Stimulated activated naive B cell treated with anti-CD40 and anti-IgM and Interleukin-4, amounts not matched to agents 10 μg/mL and 1 μg/mL and 100 μg/mL, for 72 hours (primary cell): ENCODE results near the gene CYP4F8.
"Not testable (repeated sequence)": the region's sequence is repeated elsewhere in the genome, so short reads cannot be mapped to it uniquely, and the experiment has no call there.

Source experiments
- ATAC-seq, 2 donors: fragments of 150-1000 bp; cut with Tn5 transposase; replicated peaks; 2 replicates each; pipeline ENCODE4 v1.10.0; 2021; ENCODE audit warnings: moderate library complexity in 1 of 2
- DNase-seq: peaks from one replicate; pipeline ENCODE4 v3.0.0; 2021
- H3K27ac Mint-ChIP-seq: one replicate; pipeline ENCODE4 v1.8.0; 2022; ENCODE audit warnings: mild to moderate bottlenecking, mixed read lengths
- H3K27me3 Mint-ChIP-seq, 2 donors: one replicate each; pipeline ENCODE4 v1.8.0; 2022; ENCODE audit warnings: mixed read lengths in 2 of 2
- H3K36me3 Mint-ChIP-seq, 2 donors: one replicate each; pipeline ENCODE4 v1.8.0; 2022; ENCODE audit warnings: mixed read lengths in 2 of 2, mild to moderate bottlenecking in 1 of 2
- H3K4me1 Mint-ChIP-seq, 2 donors: one replicate each; pipeline ENCODE4 v1.8.0; 2022; ENCODE audit warnings: mixed read lengths in 2 of 2, mild to moderate bottlenecking in 1 of 2
- H3K4me3 Mint-ChIP-seq, 2 donors: one replicate each; pipeline ENCODE4 v1.8.0; 2022; ENCODE audit warnings: mild to moderate bottlenecking in 2 of 2, mixed read lengths in 2 of 2, moderate library complexity in 1 of 2
- H3K9me3 Mint-ChIP-seq, 2 donors: one replicate each; pipeline ENCODE4 v1.8.0; 2022; ENCODE audit warnings: mixed read lengths in 2 of 2, mild to moderate bottlenecking in 1 of 2

Gene CYP4F8

DNA sequence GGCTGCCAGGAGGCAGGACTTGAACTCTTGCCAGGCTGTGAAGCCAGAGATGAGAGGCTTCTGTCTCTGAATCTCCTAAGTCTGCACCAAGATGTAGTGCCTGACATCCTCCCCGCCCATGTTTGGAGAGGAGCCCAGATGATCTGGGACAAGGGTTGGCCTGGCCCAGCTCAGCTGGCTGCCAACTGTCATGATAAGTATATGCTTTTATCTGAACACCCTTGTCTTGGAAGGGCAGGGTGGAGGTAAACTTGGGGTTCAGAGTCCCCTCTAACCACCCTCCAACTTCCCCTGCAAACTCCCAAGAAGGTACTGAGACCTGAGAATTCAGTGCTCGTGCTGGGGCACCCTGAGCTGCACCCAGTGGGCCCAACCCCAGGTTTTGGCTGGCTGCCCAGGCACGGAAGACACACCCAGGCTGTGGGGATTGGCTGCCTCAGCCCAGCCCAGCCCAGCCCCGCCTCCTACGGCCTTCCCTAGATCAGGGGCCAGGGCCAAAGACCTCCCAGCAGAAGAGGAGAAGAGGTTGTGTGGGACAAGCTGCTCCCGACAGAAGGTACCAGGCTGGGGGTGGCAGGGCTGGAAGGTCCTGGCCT, 57.7 kb downstream of the CYP4F8 start, which contains the start of gene CYP4F12:
CYP4F12 (plus strand) TSS at position 508 of the 596 bp plus-strand sequence. CDS start 443 bp downstream, outside the sequence.
- Mint-ChIP-seq H3K9me3 (peaks cover 2 to 12% of the 10 kb centered on the region in 2 donors), H3K4me1 (peaks cover 0 to 1% of the 10 kb centered on the region in 2 donors), H3K4me3 (no peak within 1 kb of the TSS), H3K27ac (no peak within 1 kb of the TSS), H3K36me3 (no peaks in the 10 kb centered on the region), H3K27me3 (peaks cover 3 to 16% of the 10 kb centered on the region in 2 donors)
- peak; percentile 55 to 61 for ATAC-seq
- no peak for DNase-seq

- Mint-ChIP-seq H3K27ac (no peak overlapping the region), H3K9me3 (peaks cover 4 to 16% of the 10 kb centered on the region in 2 donors), H3K36me3 (no peaks in the 10 kb centered on the region), H3K4me3 (no peak overlapping the region), H3K4me1 (peaks cover 0 to 1% of the 10 kb centered on the region in 2 donors), H3K27me3 (peaks cover 8 to 21% of the 10 kb centered on the region in 2 donors)
- DNase-seq, result no peak
- ATAC-seq, result peak; percentile 60 to 61
Observed at GRCh38 chr19:15673176-15673654, 58.2 kb downstream of the CYP4F8 start.

DNA sequence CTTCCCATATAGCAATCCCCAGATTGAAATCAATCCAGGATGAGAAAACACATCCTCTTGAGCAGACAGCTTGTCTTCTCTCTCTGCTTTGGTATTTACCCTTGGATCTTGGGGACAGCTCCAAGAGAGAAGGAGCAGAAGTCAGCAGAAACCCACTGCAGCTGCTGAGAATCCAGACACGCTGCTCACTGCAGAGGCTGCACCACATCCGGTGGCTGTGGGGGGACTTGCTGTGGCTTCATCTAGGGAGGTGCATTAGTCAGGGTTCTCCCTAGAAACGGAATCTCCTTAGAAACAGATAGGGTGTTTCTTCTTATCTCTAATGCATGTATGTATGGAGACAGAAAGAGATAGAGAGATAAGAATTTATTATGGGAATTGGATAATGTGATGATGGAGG, 60.5 kb downstream of the CYP4F8 start:
- ATAC-seq (no peak), DNase-seq (no peak)
- H3K36me3 Mint-ChIP-seq, result no peaks in the 10 kb centered on the region
- H3K27me3 Mint-ChIP-seq, result peaks cover 24 to 43% of the 10 kb centered on the region in 2 donors
- H3K27ac Mint-ChIP-seq, result no peak overlapping the region
- H3K4me3 Mint-ChIP-seq, result no peak overlapping the region
- H3K4me1 Mint-ChIP-seq, result peaks cover 0 to 1% of the 10 kb centered on the region in 2 donors
- H3K9me3 Mint-ChIP-seq, result peaks cover 4 to 16% of the 10 kb centered on the region in 2 donors

- Mint-ChIP-seq H3K36me3 (no peaks in the 10 kb centered on the region), H3K4me3 (no peak overlapping the region), H3K27me3 (peaks cover 44 to 69% of the 10 kb centered on the region in 2 donors), H3K27ac (no peak overlapping the region), H3K4me1 (peaks cover 0 to 1% of the 10 kb centered on the region in 2 donors), H3K9me3 (peaks cover 4 to 16% of the 10 kb centered on the region in 2 donors)
- no peak for DNase-seq
- no peak for ATAC-seq
Observed at GRCh38 chr19:15679089-15679488, 64.1 kb downstream of the CYP4F8 start.

- peaks cover 50 to 73% of the 10 kb centered on the region in 2 donors for H3K27me3 Mint-ChIP-seq
- H3K4me3 Mint-ChIP-seq, DNase-seq, ATAC-seq, H3K4me1 Mint-ChIP-seq, H3K36me3 Mint-ChIP-seq, H3K27ac Mint-ChIP-seq: not testable (repeated sequence)
- peaks cover 4 to 11% of the 10 kb centered on the region in 2 donors for H3K9me3 Mint-ChIP-seq
Observed at GRCh38 chr19:15679865-15680264, 64.8 kb downstream of the CYP4F8 start.
